NCI-H2196 treated with DMSO at 0.1 percent for 48 hours (cell line): ENCODE data around the gene LRIG1.
A peak's percentile ranks its signal among the peaks of the same experiment; 100 is the strongest.

Experiments used
- DNase-seq: peaks from one replicate; lab custom pipeline; 2025; ENCODE audit not compliant: unreplicated experiment; lab: John Stamatoyannopoulos, UW

Gene LRIG1

GRCh38 chr3:66504850-66505641, 4.2 kb upstream of the LRIG1 start:
- DNase-seq = no peak

GRCh38 chr3:66502981-66503380, 2.2 kb upstream of the LRIG1 start:
- no peak for DNase-seq

- DNase-seq = no peak
These were observed 1.5 kb upstream of the LRIG1 start for GRCh38 chr3:66502245-66502874.

- no peak for DNase-seq
These were observed 842 bp upstream of the LRIG1 start for GRCh38 chr3:66501483-66502244.

- no peak for DNase-seq
These were observed 794 bp downstream of the LRIG1 start for GRCh38 chr3:66499881-66500575.

- DNase-seq = no peak
These were observed 1.9 kb downstream of the LRIG1 start for GRCh38 chr3:66498687-66499621.

GRCh38 chr3:66497985-66498671, 2.7 kb downstream of the LRIG1 start:
- DNase-seq = no peak

- DNase-seq = no peak
These were observed 3.4 kb downstream of the LRIG1 start for GRCh38 chr3:66497288-66497984.

GRCh38 chr3:66496746-66497145, 4.1 kb downstream of the LRIG1 start:
- no peak for DNase-seq

- DNase-seq = no peak
These were observed 4.5 kb downstream of the LRIG1 start for GRCh38 chr3:66496301-66496700.

- DNase-seq = no peak
These were observed 5.2 kb downstream of the LRIG1 start for GRCh38 chr3:66495668-66496045.

GRCh38 chr3:66494959-66495667, 5.7 kb downstream of the LRIG1 start:
- no peak for DNase-seq

GRCh38 chr3:66493458-66494099, 7.2 kb downstream of the LRIG1 start:
- no peak for DNase-seq

- peak; percentile 47 for DNase-seq
These were observed 8.2 kb downstream of the LRIG1 start for GRCh38 chr3:66492672-66493071.

- no peak for DNase-seq
These were observed 8.8 kb downstream of the LRIG1 start for GRCh38 chr3:66492071-66492470.

- DNase-seq = no peak
These were observed 9.8 kb downstream of the LRIG1 start for GRCh38 chr3:66490984-66491383.

GRCh38 chr3:66490214-66490613, 10.6 kb downstream of the LRIG1 start:
- DNase-seq = no peak

- no peak for DNase-seq
These were observed 11.2 kb downstream of the LRIG1 start for GRCh38 chr3:66489581-66489980.
